Inflammatory macrophage treated with lipopolysaccharide for 1 hour (primary cell): ENCODE results near the gene ADK.
"Not testable (repeated sequence)": the region's sequence is repeated elsewhere in the genome, so short reads cannot be mapped to it uniquely, and the experiment has no call there.

ENCODE experiments used
- DNase-seq, 2 donors: peaks; one replicate each; pipeline ENCODE4 v3.0.0-alpha.2; 2020 to 2022

ADK gene

DNA sequence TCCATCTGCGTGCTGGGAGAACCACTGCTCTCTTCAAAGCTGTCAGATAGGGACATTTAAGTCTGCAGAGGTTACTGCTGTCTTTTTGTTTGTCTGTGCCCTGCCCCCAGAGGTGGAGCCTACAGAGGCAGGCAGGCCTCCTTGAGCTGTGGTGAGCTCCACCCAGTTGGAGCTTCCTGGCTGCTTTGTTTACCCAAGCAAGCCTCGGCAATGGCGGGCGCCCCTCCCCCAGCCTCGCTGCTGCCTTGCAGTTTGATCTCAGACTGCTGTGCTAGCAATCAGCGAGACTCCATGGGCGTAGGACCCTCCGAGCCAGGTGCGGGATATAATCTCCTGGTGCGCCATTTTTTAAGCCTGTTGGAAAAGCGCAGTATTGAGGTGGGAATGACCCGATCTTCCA is 422.5 kb downstream of the ADK start:
- DNase-seq = not testable (repeated sequence)

DNA sequence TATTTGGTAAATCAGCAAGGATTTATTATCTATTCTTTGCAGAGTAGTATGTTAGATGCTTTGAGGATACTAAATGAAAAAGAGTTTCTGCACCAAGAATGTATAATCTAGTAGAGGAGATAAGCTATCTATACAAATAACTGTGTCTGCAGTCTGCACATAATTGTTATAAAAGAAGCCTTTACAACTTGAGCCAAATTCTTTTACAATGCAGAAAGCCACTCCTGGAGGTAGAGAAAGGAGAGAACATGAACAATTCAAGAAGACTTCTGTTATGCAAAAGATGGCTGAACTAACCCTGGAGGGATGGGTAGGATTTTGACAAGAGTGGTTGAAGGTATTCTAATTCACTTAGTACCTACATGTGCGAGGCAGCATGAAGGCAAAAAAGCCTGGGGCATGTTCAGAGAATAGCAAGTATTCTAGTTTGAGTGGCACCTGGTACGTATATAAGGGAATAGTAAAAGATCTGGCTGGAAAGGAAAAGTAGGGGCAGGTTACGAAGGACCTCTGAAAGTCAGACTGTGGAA is 424.2 kb downstream of the ADK start:
- no peak for DNase-seq

DNA sequence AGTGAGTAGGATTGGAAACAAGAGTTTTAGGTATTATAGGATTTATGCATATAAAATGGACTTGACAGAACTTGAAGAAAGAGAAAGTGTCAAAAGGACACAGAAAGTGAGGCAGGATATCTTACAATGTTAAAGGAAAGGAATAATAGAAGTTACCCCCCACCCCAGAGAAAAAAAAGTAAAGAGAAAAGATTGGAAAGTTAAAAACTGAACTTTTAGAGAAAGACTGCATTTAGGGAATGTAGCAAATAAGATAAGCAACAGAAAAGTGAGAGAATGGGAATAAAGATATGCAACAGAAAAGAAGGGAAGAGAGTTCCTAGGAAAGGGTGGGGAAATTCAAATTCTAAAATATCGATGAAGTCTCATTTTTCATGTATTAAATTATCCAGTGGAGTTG is 424.9 kb downstream of the ADK start:
- no peak for DNase-seq

DNA sequence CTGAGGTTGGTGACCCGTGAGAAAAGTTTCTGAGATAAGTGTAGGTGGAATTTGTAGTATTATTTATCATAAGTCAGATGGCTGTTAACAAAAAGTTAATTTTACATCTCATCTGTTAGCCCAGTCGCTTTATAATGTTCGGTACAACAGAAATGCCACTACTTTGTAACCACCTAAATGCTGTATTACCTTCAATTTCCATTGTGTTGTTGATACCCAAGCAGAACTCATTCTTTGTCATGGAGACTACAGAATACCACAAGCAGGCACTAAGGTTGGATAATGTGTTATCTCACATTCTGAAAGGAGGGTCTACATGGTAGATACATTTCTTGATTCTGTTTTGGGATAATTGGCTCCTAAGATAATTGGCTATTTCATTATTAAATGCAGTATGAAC is 425.6 kb downstream of the ADK start:
- no peak for DNase-seq

DNA sequence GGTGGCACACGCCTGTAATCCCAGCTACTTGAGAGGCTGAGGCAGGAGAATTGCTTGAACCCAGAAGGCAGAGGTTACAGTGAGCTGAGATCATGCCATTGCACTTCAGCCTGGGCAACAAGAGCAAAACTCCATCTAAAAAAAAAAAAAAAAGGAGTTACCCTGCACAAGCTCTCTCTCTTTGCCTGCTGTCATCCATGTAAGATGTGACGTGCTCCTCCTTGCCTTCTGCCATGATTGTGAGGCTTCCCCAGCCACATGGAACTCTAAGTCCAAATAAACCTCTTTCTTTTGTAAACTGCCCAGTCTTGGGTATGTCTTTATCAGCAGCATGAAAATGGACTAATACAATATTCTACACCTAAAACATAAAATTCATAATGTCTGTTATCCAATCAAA is 429.4 kb downstream of the ADK start:
- DNase-seq = not testable (repeated sequence)

DNA sequence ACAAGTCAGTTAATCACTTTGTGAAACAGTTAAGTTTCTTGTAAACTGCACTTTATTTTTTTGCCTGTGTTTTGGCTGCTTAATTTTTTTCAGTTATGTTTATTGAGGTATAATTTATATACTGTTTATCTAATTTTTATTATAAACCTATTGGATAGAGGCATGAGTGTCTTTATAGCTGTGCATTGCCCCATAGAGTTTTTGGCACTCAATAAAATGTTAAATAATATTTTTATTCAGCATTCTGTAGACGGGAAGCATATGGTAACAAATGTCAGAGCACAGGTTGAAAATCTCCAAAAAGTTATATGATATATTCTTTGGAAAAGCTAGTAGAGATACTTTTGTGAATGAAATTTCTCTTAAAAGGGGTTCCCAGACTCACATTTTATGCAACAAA is 431.5 kb downstream of the ADK start:
- DNase-seq = no peak

DNA sequence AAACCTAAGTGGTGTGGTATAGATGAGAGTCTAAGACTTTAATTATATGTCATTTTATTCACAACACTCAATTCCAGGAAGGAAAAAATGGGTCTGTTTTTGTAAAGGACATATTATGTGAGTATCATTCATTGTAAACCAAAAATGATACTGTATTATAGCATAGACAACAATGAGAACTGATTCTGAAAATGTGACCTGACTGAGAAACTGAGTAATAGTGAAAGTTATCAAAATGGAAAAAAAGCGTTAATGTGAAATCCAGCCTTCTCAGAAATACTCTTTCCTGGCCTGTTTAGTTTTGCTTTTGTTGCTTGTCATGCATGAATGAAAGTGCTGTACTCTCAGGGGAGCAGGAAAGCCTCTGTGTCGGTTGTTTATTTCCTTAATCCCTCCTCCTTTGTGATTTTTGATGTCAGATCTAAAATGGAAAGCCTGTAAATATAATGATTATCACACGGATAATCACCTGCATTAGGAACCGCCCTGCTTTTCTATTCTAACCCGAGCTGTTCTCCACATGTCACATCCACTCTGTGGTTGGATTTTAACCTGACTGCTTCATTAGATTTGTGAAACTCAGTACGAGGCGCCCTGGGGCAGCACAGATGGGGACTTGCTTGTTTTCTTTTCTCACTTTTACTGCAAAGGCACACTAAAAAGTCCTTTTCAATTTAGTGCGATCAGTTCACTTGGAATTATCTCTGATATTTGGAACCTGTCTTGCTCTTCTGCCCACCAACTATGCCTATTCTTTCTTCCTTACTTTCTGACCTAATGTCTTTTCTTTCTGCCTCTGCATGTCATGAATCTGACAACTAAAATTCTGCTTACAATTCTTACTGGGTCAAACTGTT is 434.4 kb downstream of the ADK start:
- no peak for DNase-seq

DNA sequence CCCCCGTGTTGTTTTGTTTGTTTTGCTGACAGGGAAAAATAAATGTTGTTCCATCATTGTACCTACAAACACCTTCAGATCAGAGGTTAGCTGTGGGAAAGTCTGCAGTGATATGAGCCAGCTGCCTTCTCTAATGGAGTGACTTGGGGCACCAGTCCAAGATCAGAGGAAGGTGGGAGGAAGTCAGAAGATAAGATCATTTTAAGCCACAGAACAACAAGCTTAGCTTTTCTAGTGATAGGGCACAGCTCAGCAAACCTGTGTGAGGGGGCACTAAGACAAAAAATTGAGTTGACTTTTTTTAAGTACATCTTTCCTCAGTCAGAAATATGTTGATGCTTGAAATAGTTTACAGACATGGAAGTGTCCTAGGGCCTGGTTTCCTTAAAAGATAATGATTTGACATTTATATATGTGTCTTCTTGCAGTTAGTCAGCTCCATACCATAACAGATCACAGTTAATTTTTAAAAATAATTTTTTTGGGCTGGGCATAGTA is 435.1 kb downstream of the ADK start:
- no peak for DNase-seq

DNA sequence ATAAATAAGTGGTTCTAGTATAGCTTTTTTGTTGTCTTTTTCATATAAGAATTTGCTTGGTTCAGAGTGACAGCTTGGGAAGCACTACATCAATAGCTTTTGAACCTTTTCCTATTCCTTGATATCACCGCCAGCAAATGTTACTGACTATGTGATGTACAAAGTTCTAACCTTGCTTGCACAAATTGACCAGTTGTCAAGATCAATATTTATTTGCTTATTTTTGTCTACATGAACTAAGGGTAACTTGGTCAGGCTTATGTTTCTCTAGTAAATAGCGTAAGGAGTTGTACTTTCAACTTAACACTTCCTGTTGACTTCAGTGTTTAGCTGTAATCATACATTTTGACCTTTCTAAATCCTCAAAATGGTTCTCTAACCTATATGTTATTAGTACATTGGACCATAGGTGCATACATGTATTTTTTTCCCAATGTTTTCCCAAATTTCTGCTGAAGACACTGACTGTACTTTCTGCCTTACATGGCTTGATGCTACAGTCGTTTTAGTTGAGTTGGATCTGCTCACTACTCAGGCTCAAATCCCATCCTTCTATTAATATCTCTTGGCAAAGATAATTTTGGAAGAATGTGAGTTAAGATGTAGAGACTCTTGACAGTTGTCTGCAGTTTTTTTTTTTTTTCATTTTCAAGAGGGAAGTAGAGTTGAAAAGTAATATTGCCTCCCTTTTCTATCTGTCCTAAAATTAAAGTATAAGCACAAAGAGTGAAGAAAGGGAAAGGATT is 436.3 kb downstream of the ADK start:
- no peak for DNase-seq

DNA sequence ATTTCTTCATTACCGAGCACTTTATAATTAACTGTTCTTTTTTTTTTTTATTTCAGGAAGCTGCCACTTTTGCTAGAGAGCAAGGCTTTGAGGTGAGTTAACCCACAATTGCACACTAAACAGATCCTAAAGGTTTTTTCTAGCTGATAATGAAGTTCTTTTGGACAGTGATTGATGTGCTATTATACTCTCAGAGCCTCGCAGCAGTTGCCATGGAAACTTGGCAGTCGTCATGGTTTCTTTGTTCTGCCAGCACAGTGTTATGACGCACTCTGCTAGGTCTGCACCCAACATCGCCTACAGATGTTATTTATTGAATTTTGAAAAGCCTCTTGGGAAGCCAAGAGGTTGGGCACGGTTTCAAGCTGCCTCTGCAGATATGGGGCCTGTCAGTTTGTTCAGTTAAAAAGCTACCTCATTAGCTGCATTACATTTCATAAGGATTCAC is 438.2 kb downstream of the ADK start:
- no peak for DNase-seq

DNA sequence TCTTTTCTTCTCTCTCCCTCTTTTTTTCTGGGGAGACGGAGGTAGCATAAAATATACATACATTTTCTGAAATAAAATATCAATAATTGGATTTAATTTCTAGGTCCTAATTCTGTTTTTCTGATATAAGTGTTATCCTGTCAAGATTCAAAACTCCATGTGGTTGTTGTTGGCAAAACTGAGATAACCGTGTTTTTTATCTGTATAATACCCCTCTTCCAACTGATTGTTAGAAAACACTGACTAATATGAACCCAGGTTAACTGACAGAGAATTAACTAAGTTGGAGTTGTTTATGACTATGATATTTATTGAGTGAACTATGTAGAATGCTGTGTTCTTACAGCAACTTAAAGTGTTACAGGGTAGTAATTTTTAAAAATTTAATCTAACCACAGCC is 438.8 kb downstream of the ADK start:
- no peak for DNase-seq

DNA sequence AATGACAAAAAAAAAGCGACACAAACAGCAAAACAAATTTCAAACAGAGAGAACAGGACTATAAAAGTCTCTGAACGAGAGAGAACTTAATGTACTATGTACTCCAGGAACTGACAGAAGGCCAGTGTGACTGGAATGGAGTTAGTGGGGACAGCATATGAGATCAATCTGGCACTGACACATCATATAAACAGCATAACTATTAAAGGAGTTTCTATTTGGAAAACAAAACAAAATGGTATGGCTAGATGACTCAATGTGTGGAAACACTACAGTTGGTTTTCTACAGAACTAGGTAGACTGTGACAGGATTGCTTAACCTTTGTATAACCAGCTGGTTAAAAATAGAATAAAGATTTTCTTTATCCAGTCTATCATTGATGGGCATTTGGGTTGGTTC is 442.4 kb downstream of the ADK start:
- DNase-seq = no peak

DNA sequence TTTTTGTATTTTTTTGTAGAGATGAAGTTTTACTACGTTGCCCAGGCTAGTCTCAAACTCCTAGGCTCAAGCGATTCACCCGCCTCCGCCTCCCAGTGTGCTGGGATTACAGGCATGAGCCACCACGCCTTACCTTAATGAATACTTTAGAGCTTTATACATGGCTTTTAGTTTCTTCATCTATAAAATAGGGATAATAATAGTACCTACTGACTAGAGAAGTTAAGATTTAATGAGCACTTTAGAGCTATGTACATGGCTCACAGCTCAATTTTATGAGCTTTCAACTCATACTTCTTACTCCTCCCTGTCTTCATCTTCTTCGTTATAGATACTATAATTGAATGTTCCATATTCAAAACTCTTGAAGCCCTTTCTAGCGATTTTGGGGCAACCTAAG is 445.7 kb downstream of the ADK start:
- no peak for DNase-seq

DNA sequence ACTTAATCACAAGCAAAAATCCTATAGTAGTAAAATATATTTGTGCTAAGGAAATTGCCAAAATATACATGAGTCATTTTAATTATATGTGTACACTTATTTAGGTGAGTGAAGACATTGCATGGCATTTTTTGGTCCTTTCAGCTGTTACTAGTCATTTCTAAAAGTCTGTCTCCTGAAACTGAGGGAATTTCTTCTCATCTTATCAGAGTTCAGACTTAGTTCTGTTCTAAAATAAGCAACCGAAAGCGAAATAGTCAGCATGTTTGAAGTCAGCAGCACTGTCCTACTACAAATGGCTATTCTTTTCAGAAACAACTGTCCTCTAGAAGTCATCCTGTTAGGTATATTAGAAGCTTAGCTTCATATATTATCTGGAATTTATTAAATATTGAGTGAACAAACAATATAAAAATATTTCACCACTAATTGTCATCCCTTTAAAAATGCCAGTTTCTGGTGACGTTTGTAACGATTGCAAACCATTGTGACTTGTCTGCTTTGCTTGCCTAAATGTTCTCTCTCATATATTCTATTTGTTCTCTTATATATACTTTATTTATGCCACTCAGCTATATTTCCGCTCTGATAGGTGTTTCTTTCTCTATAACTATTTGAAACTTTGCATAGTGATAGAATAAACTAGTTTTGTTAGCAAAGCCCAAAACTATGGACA is 448.0 kb downstream of the ADK start:
- no peak for DNase-seq

DNA sequence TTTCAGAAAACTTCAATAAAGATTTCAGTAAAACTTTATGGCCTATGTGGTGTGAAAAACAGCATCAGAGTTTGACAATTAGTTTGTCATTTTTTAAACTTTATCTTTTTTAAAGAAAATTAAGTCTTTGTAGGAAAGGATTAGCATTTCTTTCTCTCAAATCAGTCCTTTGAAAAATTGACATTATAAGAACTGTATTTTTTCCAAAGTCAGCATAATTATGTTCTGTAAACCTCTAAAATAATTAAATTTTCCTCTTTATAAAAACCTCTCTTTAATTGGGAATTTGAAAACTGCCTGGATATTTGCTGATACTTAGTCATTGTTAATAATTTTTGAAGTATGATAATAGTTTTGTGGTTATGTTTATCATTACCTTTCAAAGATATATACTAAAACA is 448.7 kb downstream of the ADK start:
- DNase-seq = no peak

DNA sequence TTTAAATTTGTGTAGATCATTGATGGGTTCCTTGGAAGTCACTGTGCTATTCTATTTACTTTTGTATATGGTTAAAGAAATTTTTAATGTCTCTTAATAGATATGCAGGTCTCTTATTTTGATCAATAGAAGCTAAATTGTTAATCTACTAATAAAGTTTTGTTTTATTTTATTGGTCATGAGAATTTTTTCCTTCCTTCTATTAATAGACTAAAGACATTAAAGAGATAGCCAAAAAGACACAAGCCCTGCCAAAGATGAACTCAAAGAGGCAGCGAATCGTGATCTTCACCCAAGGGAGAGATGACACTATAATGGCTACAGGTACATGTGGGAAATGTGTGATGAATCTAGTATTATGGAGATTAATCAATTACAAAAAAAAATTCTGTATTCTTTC is 449.1 kb downstream of the ADK start:
- no peak for DNase-seq

DNA sequence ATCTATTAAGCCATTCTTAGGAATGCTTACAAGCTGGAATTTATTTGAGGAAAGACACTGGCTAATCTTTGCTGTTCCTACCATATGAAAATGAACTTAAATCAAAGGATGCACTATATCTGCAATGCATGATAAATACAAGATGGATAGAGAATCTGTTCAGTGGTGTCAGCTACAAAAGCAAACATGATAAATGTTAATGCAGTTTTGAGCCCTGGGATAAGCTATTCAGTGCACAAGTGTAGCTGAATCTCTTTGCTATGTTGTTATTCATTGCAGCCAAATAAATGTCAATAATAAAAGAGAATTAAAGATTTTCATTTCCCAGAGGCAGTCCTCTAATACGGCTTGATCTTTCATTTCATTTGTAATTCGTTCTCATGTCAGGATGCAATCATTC is 451.6 kb downstream of the ADK start:
- DNase-seq = no peak

DNA sequence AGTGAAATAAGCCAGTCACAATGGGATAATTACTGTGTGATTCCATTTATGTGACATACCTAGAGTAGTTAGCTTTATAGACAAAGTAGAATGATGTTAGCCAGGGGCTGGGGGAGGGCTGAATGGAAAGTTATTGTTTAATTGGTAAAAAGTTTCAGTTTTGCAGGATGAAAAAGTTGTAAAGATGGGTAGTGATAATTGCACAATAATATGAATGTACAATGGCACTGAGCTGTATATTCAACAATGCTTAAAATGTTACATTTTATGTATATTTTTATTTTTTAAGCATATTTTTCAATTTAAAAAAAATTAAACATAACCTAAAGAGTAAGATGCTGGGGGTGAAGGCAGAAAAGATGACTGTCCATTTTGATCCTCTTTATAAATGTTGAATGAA is 459.3 kb downstream of the ADK start:
- DNase-seq = no peak

DNA sequence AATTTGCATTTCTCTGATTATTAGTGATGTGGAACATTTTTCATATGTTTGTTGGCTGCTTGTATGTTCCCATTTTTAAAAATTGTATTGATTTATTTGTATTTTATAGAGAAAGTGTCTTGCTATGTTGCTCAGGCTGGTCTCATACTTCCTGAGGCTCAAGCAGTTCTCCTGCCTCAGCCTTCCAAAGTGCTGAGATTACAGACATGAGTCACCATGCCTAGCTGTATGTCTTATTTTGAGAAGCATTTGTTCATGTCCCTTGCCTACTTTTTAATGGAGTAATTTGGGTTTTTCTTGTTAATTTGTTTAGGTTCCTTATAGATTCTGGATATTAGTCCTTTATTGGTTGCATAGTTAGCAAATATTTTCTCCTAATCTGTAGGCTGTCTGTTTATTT is 461.2 kb downstream of the ADK start:
- no peak for DNase-seq

DNA sequence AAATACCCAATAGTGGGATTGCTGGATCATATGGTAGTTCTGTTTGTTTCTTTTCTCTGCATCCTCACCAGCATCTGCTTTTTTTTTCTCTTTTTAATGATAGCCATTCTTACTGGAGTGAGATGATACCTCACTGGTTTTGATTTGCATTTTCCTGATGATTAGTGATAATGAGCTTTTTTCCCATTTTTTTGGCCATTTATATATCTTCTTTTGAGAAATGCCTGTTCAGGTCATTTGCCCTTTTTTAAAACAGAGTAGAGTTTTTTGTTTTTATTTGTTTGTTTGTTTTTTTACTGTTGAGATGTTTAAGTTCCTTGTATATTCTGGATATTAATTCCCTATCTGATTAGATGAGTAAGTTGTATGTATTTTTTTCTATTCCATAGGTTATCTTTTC is 469.6 kb downstream of the ADK start:
- no peak for DNase-seq

DNA sequence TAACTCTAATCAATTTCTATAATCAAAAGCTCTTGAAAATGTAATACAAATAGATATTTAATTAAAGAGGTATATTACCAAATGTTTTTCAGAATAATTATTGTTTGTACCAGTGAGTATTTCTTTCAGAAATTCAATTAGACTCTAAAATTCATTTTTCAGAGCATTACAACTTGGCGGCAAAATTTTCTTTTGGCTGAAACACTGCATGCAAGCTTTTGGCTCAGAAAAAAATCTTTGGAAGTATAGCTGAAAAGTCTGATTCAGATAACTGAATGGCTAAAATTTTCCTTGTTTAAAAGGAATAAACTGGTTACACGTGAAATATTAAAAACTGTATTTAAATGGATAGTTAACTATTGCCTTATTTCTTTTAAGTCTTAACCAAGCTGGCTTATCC is 472.8 kb downstream of the ADK start:
- no peak for DNase-seq

DNA sequence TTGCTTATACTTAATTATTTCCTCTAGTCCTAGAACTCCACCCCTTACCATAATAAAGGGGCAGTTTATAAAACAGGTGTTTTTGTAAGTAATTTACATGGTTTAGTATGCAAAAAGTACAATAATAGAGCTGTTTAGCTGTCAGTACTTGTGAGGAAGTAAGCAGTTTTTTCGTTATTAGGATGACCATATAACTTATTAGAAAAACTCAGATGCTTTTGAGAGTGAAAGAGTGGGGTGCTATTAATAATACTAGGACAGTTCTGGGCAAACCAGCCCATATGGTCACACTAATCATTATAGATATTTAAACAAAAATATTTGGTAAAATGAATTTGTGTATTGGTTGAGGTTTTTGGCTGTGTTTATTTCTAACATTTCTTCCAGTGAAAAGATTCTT is 473.5 kb downstream of the ADK start:
- DNase-seq = no peak

DNA sequence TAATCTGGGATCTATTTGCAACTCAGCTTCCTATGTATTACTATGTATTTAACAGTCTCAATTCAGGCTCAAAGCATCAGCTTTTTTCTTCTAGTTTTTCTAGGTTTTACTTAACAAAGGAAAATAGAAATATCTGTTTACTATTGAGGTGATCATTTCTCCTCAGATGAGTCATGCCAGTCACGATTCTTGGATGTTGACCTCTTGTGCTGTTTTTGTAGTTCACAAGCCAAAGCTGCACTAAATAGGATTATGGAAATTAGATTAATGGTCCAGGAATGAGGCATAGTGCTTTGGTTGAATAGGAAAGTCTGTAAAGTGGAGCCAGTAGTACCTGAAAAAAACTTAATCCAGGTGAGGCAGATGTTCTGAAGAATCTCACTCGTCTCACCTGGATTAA is 477.1 kb downstream of the ADK start:
- no peak for DNase-seq
